ENCODE measurements around the gene PIK3C2G.

GRCh38 chr12:18383203-18383602 lies 121.9 kb downstream of the PIK3C2G start:
- TF ChIP-seq REST (IDR thresholded peaks at IDR 0.05; ENCODE audit: insufficient read depth in 1 of 2, low read depth in 2 of 2, low read length in 2 of 2): no peak
- no peak for TF ChIP-seq SIN3A (IDR thresholded peaks at IDR 0.05; ENCODE audit: borderline replicate concordance, insufficient read depth, low read length)

All from PFSK-1 (cell line).